Astrocyte (in vitro differentiated cells and primary cell): ENCODE data around the gene MRPL14. TPM values are rescaled to one million over a fixed set of nuclear protein-coding genes. Genes with fewer than 3 reads are reported as not detected.
A peak's percentile ranks its signal among the peaks of the same experiment; 100 is the strongest.

Source experiments
- DNase-seq: peaks from one replicate; pipeline ENCODE4 v3.0.0-alpha.2; 2010; ENCODE audit warnings: low read depth
- FAIRE-seq: peaks from 2 replicates; lab custom pipeline; 2011; peaks lifted over from hg19 to GRCh38; lab: Jason Lieb, UNC
- H2AFZ ChIP-seq: 2 replicates; pipeline ENCODE4 v1.6.0; 2012; ENCODE audit warnings: low read depth, low read length, inconsistent platforms
- H3K27ac ChIP-seq: 2 replicates; pipeline ENCODE4 v1.5.1; 2011; ENCODE audit warnings: low read depth, low read length, inconsistent platforms
- H3K27me3 ChIP-seq: 2 replicates; pipeline ENCODE4 v1.6.0; 2011; ENCODE audit warnings: low read length, inconsistent platforms; ENCODE audit not compliant: insufficient read depth
- H3K36me3 ChIP-seq: 2 replicates; pipeline ENCODE4 v1.5.1; 2011; ENCODE audit warnings: low read length, inconsistent platforms; ENCODE audit not compliant: insufficient read depth
- H3K4me1 ChIP-seq: 2 replicates; pipeline ENCODE4 v1.5.1; 2011; ENCODE audit warnings: low read length, inconsistent platforms; ENCODE audit not compliant: insufficient read depth
- H3K4me2 ChIP-seq: 2 replicates; pipeline ENCODE4 v1.6.0; 2012; ENCODE audit warnings: low read length, inconsistent platforms
- H3K4me3 ChIP-seq: 2 replicates; pipeline ENCODE4 v1.5.1; 2011; ENCODE audit warnings: low read depth, mild to moderate bottlenecking, low read length, inconsistent platforms; ENCODE audit not compliant: insufficient read depth
- H3K79me2 ChIP-seq: 2 replicates; pipeline ENCODE4 v1.6.0; 2012; ENCODE audit warnings: mild to moderate bottlenecking, low read length, inconsistent platforms; ENCODE audit not compliant: insufficient read depth
- H3K9ac ChIP-seq: 2 replicates; pipeline ENCODE4 v1.6.0; 2012; ENCODE audit warnings: mild to moderate bottlenecking, low read length, inconsistent platforms
- H3K9me3 ChIP-seq: 2 replicates; pipeline ENCODE4 v1.5.1; 2012; ENCODE audit warnings: low read depth, mild to moderate bottlenecking, low read length, inconsistent platforms; ENCODE audit not compliant: insufficient read depth
- H4K20me1 ChIP-seq: 2 replicates; pipeline ENCODE4 v1.6.0; 2012; ENCODE audit warnings: low read length, inconsistent platforms; ENCODE audit not compliant: insufficient read depth
- H3K27ac Mint-ChIP-seq: one replicate; pipeline ENCODE4 v1.8.0; 2021; ENCODE audit warnings: mild to moderate bottlenecking, mixed read lengths; ENCODE audit not compliant: unreplicated experiment
- H3K27me3 Mint-ChIP-seq: one replicate; pipeline ENCODE4 v1.8.0; 2021; ENCODE audit warnings: low read depth, mixed read lengths; ENCODE audit not compliant: unreplicated experiment
- H3K36me3 Mint-ChIP-seq: one replicate; pipeline ENCODE4 v1.8.0; 2021; ENCODE audit warnings: low read depth, mixed read lengths; ENCODE audit not compliant: unreplicated experiment
- H3K4me1 Mint-ChIP-seq: one replicate; pipeline ENCODE4 v1.8.0; 2021; ENCODE audit warnings: low read depth, mixed read lengths; ENCODE audit not compliant: unreplicated experiment
- H3K4me3 Mint-ChIP-seq: one replicate; pipeline ENCODE4 v1.8.0; 2021; ENCODE audit warnings: mild to moderate bottlenecking, moderate library complexity, mixed read lengths; ENCODE audit not compliant: unreplicated experiment
- H3K9me3 Mint-ChIP-seq: one replicate; pipeline ENCODE4 v1.8.0; 2021; ENCODE audit warnings: mild to moderate bottlenecking, mixed read lengths; ENCODE audit not compliant: unreplicated experiment
- EZH2 ChIP-seq: IDR thresholded peaks from 2 replicates; pipeline ENCODE4 v1.6.1; 2012; ENCODE audit warnings: mild to moderate bottlenecking, low read length, inconsistent platforms; ENCODE audit not compliant: insufficient read depth
- total RNA-seq: library from RNA; stranded (reverse); gene quantifications from 2 replicates; pipeline ENCODE4 v1.2.1, GENCODE V29; 2021
- TF ChIP-seq, protein P1 (sequence below): IDR thresholded peaks from 2 replicates; pipeline ENCODE4 v1.5.1; 2011; ENCODE audit warnings: low read depth, mild to moderate bottlenecking, inconsistent platforms, low read length, moderate library complexity; ENCODE audit not compliant: insufficient read depth

The MRPL14 gene
- total RNA-seq, 1 donor from 2014 or later, result 56.1 TPM

GRCh38 chr6:44093750-44094402 is 33.4 kb downstream of the MRPL14 start:
- no peak for FAIRE-seq

GRCh38 chr6:44093066-44093465 is 34.2 kb downstream of the MRPL14 start:
- Histone ChIP-seq H2AFZ (no peak overlapping the region), H3K36me3 (no peaks in the 10 kb centered on the region), H3K79me2 (no peaks in the 10 kb centered on the region), H3K4me1 (no peaks in the 10 kb centered on the region), H3K9ac (no peak overlapping the region), H3K4me2 (no peak overlapping the region), H4K20me1 (peaks cover 36% of the 10 kb centered on the region), H3K9me3 (no peaks in the 10 kb centered on the region), H3K27ac (no peak overlapping the region), H3K4me3 (no peak overlapping the region), H3K27me3 (no peaks in the 10 kb centered on the region)
- H3K4me3 Mint-ChIP-seq, result no peak overlapping the region
- peaks cover 2% of the 10 kb centered on the region for H3K4me1 Mint-ChIP-seq
- H3K36me3 Mint-ChIP-seq, result no peaks in the 10 kb centered on the region
- TF ChIP-seq EZH2, result no peak
- TF ChIP-seq, protein P1, sequence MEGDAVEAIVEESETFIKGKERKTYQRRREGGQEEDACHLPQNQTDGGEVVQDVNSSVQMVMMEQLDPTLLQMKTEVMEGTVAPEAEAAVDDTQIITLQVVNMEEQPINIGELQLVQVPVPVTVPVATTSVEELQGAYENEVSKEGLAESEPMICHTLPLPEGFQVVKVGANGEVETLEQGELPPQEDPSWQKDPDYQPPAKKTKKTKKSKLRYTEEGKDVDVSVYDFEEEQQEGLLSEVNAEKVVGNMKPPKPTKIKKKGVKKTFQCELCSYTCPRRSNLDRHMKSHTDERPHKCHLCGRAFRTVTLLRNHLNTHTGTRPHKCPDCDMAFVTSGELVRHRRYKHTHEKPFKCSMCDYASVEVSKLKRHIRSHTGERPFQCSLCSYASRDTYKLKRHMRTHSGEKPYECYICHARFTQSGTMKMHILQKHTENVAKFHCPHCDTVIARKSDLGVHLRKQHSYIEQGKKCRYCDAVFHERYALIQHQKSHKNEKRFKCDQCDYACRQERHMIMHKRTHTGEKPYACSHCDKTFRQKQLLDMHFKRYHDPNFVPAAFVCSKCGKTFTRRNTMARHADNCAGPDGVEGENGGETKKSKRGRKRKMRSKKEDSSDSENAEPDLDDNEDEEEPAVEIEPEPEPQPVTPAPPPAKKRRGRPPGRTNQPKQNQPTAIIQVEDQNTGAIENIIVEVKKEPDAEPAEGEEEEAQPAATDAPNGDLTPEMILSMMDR, result no peak
- DNase-seq (no peak), FAIRE-seq (no peak)
- no peaks in the 10 kb centered on the region for H3K9me3 Mint-ChIP-seq
- H3K27ac Mint-ChIP-seq, result no peak overlapping the region
- peaks cover 1% of the 10 kb centered on the region for H3K27me3 Mint-ChIP-seq

More at GRCh38 chr6:44093750-44094402, 33.4 kb downstream of the MRPL14 start:
- Histone ChIP-seq H3K27me3 (no peaks in the 10 kb centered on the region), H3K9me3 (no peaks in the 10 kb centered on the region), H3K27ac (no peak overlapping the region), H3K4me1 (no peaks in the 10 kb centered on the region), H2AFZ (no peak overlapping the region), H3K4me3 (no peak overlapping the region), H4K20me1 (peaks cover 39% of the 10 kb centered on the region), H3K36me3 (no peaks in the 10 kb centered on the region), H3K9ac (no peak overlapping the region), H3K79me2 (no peaks in the 10 kb centered on the region), H3K4me2 (no peak overlapping the region)
- Mint-ChIP-seq H3K9me3 (no peaks in the 10 kb centered on the region), H3K27me3 (peaks cover 1% of the 10 kb centered on the region), H3K36me3 (no peaks in the 10 kb centered on the region), H3K27ac (no peak overlapping the region), H3K4me1 (peaks cover 2% of the 10 kb centered on the region), H3K4me3 (peak overlapping the region; percentile 10)
- no peak for DNase-seq
- TF ChIP-seq, protein P1, result no peak
- TF ChIP-seq EZH2, result no peak
